Measurements from ENCODE around the gene DPPA5.

The DPPA5 gene

DNA sequence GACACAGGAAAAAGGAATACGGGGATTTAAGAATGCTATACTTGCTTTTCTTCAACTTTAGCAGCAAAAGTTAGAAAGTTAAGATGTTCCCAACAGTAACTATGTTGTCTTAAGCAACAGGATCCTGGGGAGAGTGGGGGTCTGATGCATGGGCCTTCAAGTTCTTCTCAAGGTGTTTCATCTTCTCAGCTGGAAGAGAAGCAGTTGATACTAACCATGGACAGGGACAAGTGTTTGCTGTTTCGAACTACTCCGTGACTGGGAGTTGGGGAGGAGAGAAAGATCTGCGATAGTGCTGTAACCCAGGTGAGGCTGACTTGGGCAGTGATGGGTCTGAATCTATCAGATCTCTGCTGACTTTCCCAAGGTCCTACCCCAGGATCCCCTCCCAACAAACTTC is 14.6 kb upstream of the DPPA5 start:
- H3K4me1 ChIP-seq = no peaks in the 10 kb centered on the region
- DNase-seq = no peak
- no peak overlapping the region for H3K27ac ChIP-seq
- H3K4me3 ChIP-seq = no peak overlapping the region
- intact Hi-C loops (cut with DNase I; ENCODE audit: low total_unique reads) = no loop called here
- TF ChIP-seq, protein P1, sequence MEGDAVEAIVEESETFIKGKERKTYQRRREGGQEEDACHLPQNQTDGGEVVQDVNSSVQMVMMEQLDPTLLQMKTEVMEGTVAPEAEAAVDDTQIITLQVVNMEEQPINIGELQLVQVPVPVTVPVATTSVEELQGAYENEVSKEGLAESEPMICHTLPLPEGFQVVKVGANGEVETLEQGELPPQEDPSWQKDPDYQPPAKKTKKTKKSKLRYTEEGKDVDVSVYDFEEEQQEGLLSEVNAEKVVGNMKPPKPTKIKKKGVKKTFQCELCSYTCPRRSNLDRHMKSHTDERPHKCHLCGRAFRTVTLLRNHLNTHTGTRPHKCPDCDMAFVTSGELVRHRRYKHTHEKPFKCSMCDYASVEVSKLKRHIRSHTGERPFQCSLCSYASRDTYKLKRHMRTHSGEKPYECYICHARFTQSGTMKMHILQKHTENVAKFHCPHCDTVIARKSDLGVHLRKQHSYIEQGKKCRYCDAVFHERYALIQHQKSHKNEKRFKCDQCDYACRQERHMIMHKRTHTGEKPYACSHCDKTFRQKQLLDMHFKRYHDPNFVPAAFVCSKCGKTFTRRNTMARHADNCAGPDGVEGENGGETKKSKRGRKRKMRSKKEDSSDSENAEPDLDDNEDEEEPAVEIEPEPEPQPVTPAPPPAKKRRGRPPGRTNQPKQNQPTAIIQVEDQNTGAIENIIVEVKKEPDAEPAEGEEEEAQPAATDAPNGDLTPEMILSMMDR (IDR thresholded peaks at IDR 0.05) = no peak
- no peaks in the 10 kb centered on the region for H3K27me3 ChIP-seq
- peaks cover 5 to 18% (median 14%) of the 10 kb centered on the region in 3 donors for H3K9me3 ChIP-seq
- no peaks in the 10 kb centered on the region for H3K36me3 ChIP-seq

GRCh38 chr6:73367761-73368355 is 13.8 kb upstream of the DPPA5 start:
- H3K36me3 ChIP-seq = no peaks in the 10 kb centered on the region
- no peaks in the 10 kb centered on the region for H3K27me3 ChIP-seq
- TF ChIP-seq, protein P1 (IDR thresholded peaks at IDR 0.05) = no peak
- DNase-seq = no peak
- intact Hi-C loops (cut with DNase I; ENCODE audit: low total_unique reads) = no loop called here
- H3K9me3 ChIP-seq = peaks cover 5 to 18% (median 14%) of the 10 kb centered on the region in 3 donors
- H3K27ac ChIP-seq = no peak overlapping the region
- H3K4me3 ChIP-seq = no peak overlapping the region
- no peaks in the 10 kb centered on the region for H3K4me1 ChIP-seq

- H3K27ac ChIP-seq = no peak overlapping the region
- TF ChIP-seq, protein P1 (IDR thresholded peaks at IDR 0.05) = no peak
- intact Hi-C loops (cut with DNase I; ENCODE audit: low total_unique reads) = no loop called here
- H3K36me3 ChIP-seq = no peaks in the 10 kb centered on the region
- no peaks in the 10 kb centered on the region for H3K4me1 ChIP-seq
- no peaks in the 10 kb centered on the region for H3K27me3 ChIP-seq
- DNase-seq = no peak
- H3K4me3 ChIP-seq = no peak overlapping the region
- no peaks in the 10 kb centered on the region for H3K9me3 ChIP-seq
Measured at GRCh38 chr6:73364549-73364948, 10.5 kb upstream of the DPPA5 start.

DNA sequence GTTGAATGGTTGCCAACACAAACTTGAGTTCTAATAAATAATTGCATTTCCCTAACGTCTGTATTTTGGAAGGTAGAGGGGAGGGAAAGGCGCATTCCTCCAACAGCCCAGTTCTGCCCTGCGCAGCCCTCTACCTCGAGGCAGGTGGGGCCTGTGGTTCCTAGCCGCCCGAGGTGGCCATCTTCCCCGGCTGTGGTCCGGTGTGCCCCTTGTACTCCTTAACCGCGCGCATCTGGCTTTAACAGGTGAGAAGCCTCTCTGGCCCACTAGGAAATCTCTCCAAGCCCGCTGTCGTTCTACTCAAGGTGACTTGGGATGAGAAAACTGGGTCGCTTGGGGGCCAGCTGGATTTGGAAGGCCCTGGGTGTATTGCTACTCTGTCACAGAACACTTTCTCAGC is 10.0 kb upstream of the DPPA5 start:
- Histone ChIP-seq H3K36me3 (no peaks in the 10 kb centered on the region), H3K4me3 (no peak overlapping the region), H3K27ac (no peak overlapping the region), H3K9me3 (no peaks in the 10 kb centered on the region), H3K4me1 (no peaks in the 10 kb centered on the region), H3K27me3 (no peaks in the 10 kb centered on the region)
- no peak for DNase-seq
- intact Hi-C loops (cut with DNase I; ENCODE audit: low total_unique reads) = no loop called here
- TF ChIP-seq, protein P1 (IDR thresholded peaks at IDR 0.05) = no peak

GRCh38 chr6:73363537-73363875 is 9.4 kb upstream of the DPPA5 start:
- H3K36me3 ChIP-seq = no peaks in the 10 kb centered on the region
- no peaks in the 10 kb centered on the region for H3K9me3 ChIP-seq
- H3K4me3 ChIP-seq = no peak overlapping the region
- no peaks in the 10 kb centered on the region for H3K27me3 ChIP-seq
- H3K27ac ChIP-seq = no peak overlapping the region
- H3K4me1 ChIP-seq = no peaks in the 10 kb centered on the region
- DNase-seq = no peak
- intact Hi-C loops (cut with DNase I; ENCODE audit: low total_unique reads) = no loop called here
- TF ChIP-seq, protein P1 (IDR thresholded peaks at IDR 0.05) = no peak

Data from tibial artery (tissue), 4 donors.